ENCODE data around the gene TLR8. TPM values are rescaled to one million over a fixed set of nuclear protein-coding genes. Genes with fewer than 3 reads are reported as not detected.

The TLR8 gene
- total and polyA plus RNA-seq, 10 of the 15 experiments (the other 5 are each of a cell fraction or from before 2014, with no cell fraction given): 0.04 TPM; not detected in 9

GRCh38 chrX:12891915-12892506 lies 14.4 kb upstream of the TLR8 start (continued):
- TF ChIP-seq SREBF1 (IDR thresholded peaks at IDR 0.05; ENCODE audit: low read length) (no peak), POLR2A (IDR thresholded peaks at IDR 0.05; ENCODE audit: low read depth, low read length) (no peak; the same call in 1 of the 2 replicates), SIN3A (IDR thresholded peaks at IDR 0.05; ENCODE audit: low read depth, low read length) (no peak), ZNF207 (IDR thresholded peaks at IDR 0.05; ENCODE audit: borderline replicate concordance) (no peak), TBL1XR1 (IDR thresholded peaks at IDR 0.05; ENCODE audit: low read depth, low read length) (no peak), PAX5 (IDR thresholded peaks at IDR 0.05; ENCODE audit: borderline replicate concordance, low read depth, low read length) (peak; percentile 48; the same call in 1 of the 2 replicates), MYB (IDR thresholded peaks at IDR 0.05; ENCODE audit: borderline replicate concordance, low read depth, low read length) (no peak), NFYA (IDR thresholded peaks at IDR 0.05; ENCODE audit: borderline replicate concordance, low read depth, low read length) (no peak), MTA2 (IDR thresholded peaks at IDR 0.05; ENCODE audit: low read depth) (peak; percentile 22; the same call in 1 of the 2 replicates), EED (IDR thresholded peaks at IDR 0.05; ENCODE audit: low read depth) (peak; percentile 69), STAT1 (conservative IDR thresholded peaks at IDR 0.05) (no peak), NFIC (IDR thresholded peaks at IDR 0.05; ENCODE audit: low read depth, low read length) (peak; percentile 49), IKZF2 (IDR thresholded peaks at IDR 0.05) (peak; percentile 61 to 63; a peak in 2 of 4 replicates), ZNF622 (IDR thresholded peaks at IDR 0.05) (no peak), NRF1 (conservative IDR thresholded peaks at IDR 0.05; ENCODE audit: low read depth, low read length) (no peak), EP300 (IDR thresholded peaks at IDR 0.05; ENCODE audit: borderline replicate concordance in 1 of 2, control insufficient read depth in 1 of 2, low read depth in 2 of 2, low read length in 2 of 2) (peak in 1 of 2 experiments; percentile 72; a peak in 2 of 4 replicates), PKNOX1 (IDR thresholded peaks at IDR 0.05) (no peak), KDM1A (IDR thresholded peaks at IDR 0.05; ENCODE audit: borderline replicate concordance) (no peak), TCF12 (IDR thresholded peaks at IDR 0.05; ENCODE audit: low read depth, low read length) (peak; percentile 86), ZBTB33 (IDR thresholded peaks at IDR 0.05) (no peak), BMI1 (IDR thresholded peaks at IDR 0.05; ENCODE audit: borderline replicate concordance) (no peak), MEF2B (IDR thresholded peaks at IDR 0.05; ENCODE audit: partially characterized antibody, poor library complexity, severe bottlenecking) (peak; percentile 36), MEF2A (IDR thresholded peaks at IDR 0.05; ENCODE audit: insufficient read depth, low read depth, low read length) (peak; percentile 42; the same call in 1 of the 2 replicates), ATF3 (IDR thresholded peaks at IDR 0.05; ENCODE audit: borderline replicate concordance, extremely low read depth, low read depth, low read length) (no peak), ZNF687 (IDR thresholded peaks at IDR 0.05) (no peak; the same call in 1 of the 2 replicates)
